ENCODE measurements around the gene SPNS2.

- no peak for TF ChIP-seq CTCF (IDR thresholded peaks at IDR 0.05)
- no peak for TF ChIP-seq POLR2A (IDR thresholded peaks at IDR 0.05; ENCODE audit: low read depth)
Measured at GRCh38 chr17:4577386-4577993, 78.8 kb downstream of the SPNS2 start.
